Adrenal gland (tissue), 12 donors: ENCODE measurements around the gene CAPSL. TPM values are rescaled to one million over a fixed set of nuclear protein-coding genes. Genes with fewer than 3 reads are reported as not detected.

ENCODE experiments used
- DNase-seq, 7 donors: peaks; one replicate each; pipeline ENCODE4 v3.0.0-alpha.2; 2019 to 2020
- H3K27ac ChIP-seq, 5 donors: fragments of 200-600 bp; sonication (generic) in 4 of 5; 1 replicate in 3 of 5; 2 replicates in 2 of 5; pipeline versions ENCODE4 v1.5.1 to v1.8.0; 2016 to 2020; ENCODE audit warnings: mild to moderate bottlenecking in 1 of 5
- H3K27me3 ChIP-seq: fragments of 200-600 bp; 2 replicates; pipeline ENCODE4 v1.8.0; 2021
- H3K36me3 ChIP-seq, 2 donors: fragments of 200-600 bp; replicated peaks in 1 of 2; 1 replicate in 1 of 2; 2 replicates in 1 of 2; pipeline versions ENCODE4 v1.5.1 to v1.8.0; 2018 to 2022
- H3K4me1 ChIP-seq, 2 donors: fragments of 200-600 bp; replicated peaks in 1 of 2; 1 replicate in 1 of 2; 2 replicates in 1 of 2; pipeline versions ENCODE4 v1.5.1 to v1.8.0; 2018 to 2021
- H3K4me3 ChIP-seq, 4 donors: fragments of 200-600 bp; sonication (generic) in 3 of 4; one replicate each; pipeline ENCODE4 v1.5.1; 2016 to 2018
- H3K9me3 ChIP-seq, 3 donors: fragments of 200-600 bp; sonication (generic) in 1 of 3; replicated peaks in 1 of 3; 1 replicate in 2 of 3; 2 replicates in 1 of 3; pipeline versions ENCODE4 v1.5.1 to v1.8.0; 2016 to 2021
- CTCF ChIP-seq, 6 experiments: fragments of 450-650 bp in 4 of 6; fragments of 200-600 bp in 2 of 6; sonication (generic) in 1 of 6; IDR thresholded peaks; 1 replicate in 5 of 6; 2 replicates in 1 of 6; pipeline versions ENCODE4 v1.5.1 to v1.8.0; 2016 to 2021; ENCODE audit warnings: antibody characterized with exemption in 6 of 6, mild to moderate bottlenecking in 2 of 6, moderate library complexity in 1 of 6
- POLR2A ChIP-seq, 2 donors: fragments of 450-650 bp; IDR thresholded peaks; one replicate each; pipeline ENCODE4 v1.6.1; 2017; ENCODE audit warnings: antibody characterized with exemption in 2 of 2, mild to moderate bottlenecking in 2 of 2, moderate library complexity in 1 of 2
- WGBS, 4 donors: extraction: QIAGEN DNeasy Blood & Tissue Kit in 2 of 4; methylation state at CpG; one replicate each; pipeline versions ENCODE4 v1.1.5 to v1.1.7; 2013 to 2017; 5-methylcytosine and 5-hydroxymethylcytosine counted together
- intact Hi-C, 2 donors: fragments of 100-400 bp; cut with DNase I; formaldehyde crosslinking; loops; one replicate each; pipeline versions ENCODE4 v1.14.1 to v1.15.0; 2022 to 2023
- polyA plus RNA-seq, 3 donors: library from polyadenylated mRNA; stranded (reverse); fragments of 200-250 nt in 2 of 3; fragments of 350-450 nt in 1 of 3; fragmentation: Illumina TruSeq in 1 of 3; extraction: RNeasy Lipid Tissue Mini Kit (QIAGEN cat#74804) in 1 of 3; gene quantifications; one replicate each; pipeline ENCODE4 v1.2.3, GENCODE V29; 2013 to 2014
- total RNA-seq, 9 donors: library from RNA; depleted of rRNA in 4 of 9; stranded (reverse); fragments of >200 nt in 4 of 9; fragments of 120-200 nt in 1 of 9; fragmentation: NEBNext Ultra II Directional in 1 of 9; extraction: Animal tissue kit (Norgen Biotek cat#: 25700) in 1 of 9; gene quantifications; one replicate each; pipeline versions ENCODE4 v1.1.0 to v1.2.4, GENCODE V29; 2013 to 2023
- donor health status: healthy with polysubstance abuse.
- donor health status: Bipolar disorder and iron deficiency.
- donor health status: DM: yes; HTN: yes; CAD: no.
- donor health status: DM: no; HTN: no; CAD: no.
- donor health status: DM: no; HTN: no; CAD: no.
- donor health status: DM: yes; HTN: yes; CAD: no.

CAPSL gene
- total and polyA plus RNA-seq, 12 donors, result 0.27 TPM; not detected in 11

DNA sequence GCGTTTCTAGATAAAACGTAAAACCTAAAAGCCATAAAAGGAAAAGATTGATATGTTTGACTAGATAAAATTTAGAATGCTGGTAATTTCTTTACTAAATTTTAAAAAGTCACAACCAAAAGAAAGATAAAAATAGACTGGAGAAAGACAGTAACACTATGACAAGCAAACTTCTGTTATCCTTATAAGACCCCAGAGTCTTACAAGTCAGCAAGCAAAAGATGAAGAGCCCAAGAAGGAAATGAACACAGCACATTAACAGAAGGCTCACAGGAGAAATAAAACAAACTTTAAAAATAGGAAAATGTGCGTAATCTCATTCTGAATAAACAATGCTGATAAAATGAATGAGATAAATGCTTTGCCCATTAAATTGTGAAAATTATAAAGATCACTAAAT lies 52.0 kb downstream of the CAPSL start:
- H3K27me3 ChIP-seq, result no peaks in the 10 kb centered on the region
- DNase-seq, result no peak
- no peaks in the 10 kb centered on the region for H3K4me1 ChIP-seq
- no peak overlapping the region for H3K4me3 ChIP-seq
- no peaks in the 10 kb centered on the region for H3K9me3 ChIP-seq
- no peak overlapping the region for H3K27ac ChIP-seq
- intact Hi-C loops, result no loop called here
- no peaks in the 10 kb centered on the region for H3K36me3 ChIP-seq
- WGBS, 4 donors, result 61 to 73% (median 68%) methylated on average over 3 of the region's 3 CpGs
- no peak for TF ChIP-seq CTCF (IDR thresholded peaks at IDR 0.05)
- no peak for TF ChIP-seq POLR2A (IDR thresholded peaks at IDR 0.05)

DNA sequence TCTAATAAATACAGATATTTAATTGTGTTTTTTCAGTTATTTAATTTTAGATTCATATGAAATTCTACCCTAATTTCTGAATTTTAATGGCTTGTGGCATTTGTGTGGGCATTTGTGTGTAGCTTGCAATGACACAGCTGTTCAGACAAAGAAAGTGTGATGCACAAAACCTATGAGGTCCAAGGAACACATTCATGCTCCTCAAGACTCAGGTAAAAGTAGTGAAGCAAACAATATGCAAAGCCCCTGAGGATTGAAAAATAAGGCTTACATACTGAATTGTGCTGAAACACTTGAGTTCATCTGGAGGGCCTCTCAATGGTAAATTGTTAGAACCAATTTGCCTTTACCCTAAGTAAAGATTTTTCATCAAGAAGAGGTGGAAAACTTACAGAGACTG lies 53.6 kb downstream of the CAPSL start:
- TF ChIP-seq POLR2A (IDR thresholded peaks at IDR 0.05), result no peak
- TF ChIP-seq CTCF (IDR thresholded peaks at IDR 0.05), result no peak
- Histone ChIP-seq H3K27me3 (no peaks in the 10 kb centered on the region), H3K9me3 (no peaks in the 10 kb centered on the region), H3K4me3 (no peak overlapping the region), H3K36me3 (no peaks in the 10 kb centered on the region), H3K27ac (no peak overlapping the region), H3K4me1 (no peaks in the 10 kb centered on the region)
- no peak for DNase-seq
- intact Hi-C loops, result no loop called here

- intact Hi-C loops, result no loop called here
- 67 to 78% (median 75%) methylated on average over 1 of the region's 1 CpG for WGBS, 4 donors
- no peak for TF ChIP-seq POLR2A (IDR thresholded peaks at IDR 0.05)
- TF ChIP-seq CTCF (IDR thresholded peaks at IDR 0.05), result no peak
Observed at GRCh38 chr5:35884191-35884769, 54.1 kb downstream of the CAPSL start.

DNA sequence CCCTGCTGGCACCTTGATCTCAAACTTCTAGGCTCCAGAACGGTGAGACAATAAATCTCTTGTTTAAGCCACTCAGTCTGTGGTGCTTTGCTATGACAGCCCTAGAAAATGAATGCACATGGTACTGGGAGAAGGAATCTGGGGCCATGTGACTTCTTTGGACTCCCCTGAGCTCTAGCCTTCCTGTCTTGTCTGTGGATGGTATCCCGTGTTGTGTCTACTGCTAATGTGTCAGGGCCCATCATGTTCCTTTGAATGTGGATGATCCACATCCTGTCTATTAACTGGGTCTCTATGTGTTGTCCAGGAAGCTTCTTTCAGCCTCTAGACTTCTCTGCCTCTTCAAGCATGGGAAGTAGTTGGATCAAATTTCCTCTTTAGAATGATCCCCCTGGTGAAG lies 56.7 kb downstream of the CAPSL start:
- no peak for TF ChIP-seq POLR2A (IDR thresholded peaks at IDR 0.05)
- TF ChIP-seq CTCF (IDR thresholded peaks at IDR 0.05), result no peak
- Histone ChIP-seq H3K27ac (no peak overlapping the region), H3K4me1 (no peaks in the 10 kb centered on the region), H3K27me3 (no peaks in the 10 kb centered on the region), H3K36me3 (no peaks in the 10 kb centered on the region), H3K4me3 (no peak overlapping the region), H3K9me3 (no peaks in the 10 kb centered on the region)
- no peak for DNase-seq
- 55 to 80% (median 67%) methylated on average over 2 of the region's 2 CpGs for WGBS, 4 donors
- intact Hi-C loops, result no loop called here

More at GRCh38 chr5:35884191-35884769, 54.1 kb downstream of the CAPSL start:
- Histone ChIP-seq H3K4me1 (no peaks in the 10 kb centered on the region), H3K27me3 (no peaks in the 10 kb centered on the region), H3K36me3 (no peaks in the 10 kb centered on the region), H3K9me3 (no peaks in the 10 kb centered on the region), H3K4me3 (no peak overlapping the region), H3K27ac (no peak overlapping the region)
- DNase-seq, result no peak
